ENCODE measurements around the gene DPP8. TPM values are rescaled to one million over a fixed set of nuclear protein-coding genes. Genes with fewer than 3 reads are reported as not detected.
A peak's percentile ranks its signal among the peaks of the same experiment; 100 is the strongest.

The DPP8 gene
- total RNA-seq, 1 experiment from 2014 or later, result 29.6 TPM

- intact Hi-C loops (cut with micrococcal nuclease; ENCODE audit: unreplicated experiment), result loop anchor here (5.0 kb wide), 1 partner anchor 84 kb away; no protein-coding TSS in a partner anchor
- no peak overlapping the region for H3K27ac ChIP-seq (ENCODE audit: low read depth, low read length, poor library complexity, severe bottlenecking)
- POLR2A ChIA-PET (ENCODE audit: low non-redundant PET), result no interaction called here
Measured at GRCh38 chr15:65401611-65402240, 115.8 kb downstream of the DPP8 start.

GRCh38 chr15:65400760-65401610 lies 116.5 kb downstream of the DPP8 start:
- TF ChIP-seq CTCF (conservative IDR thresholded peaks at IDR 0.05; ENCODE audit: low read depth, low read length), result peak; percentile 80
- no peak for TF ChIP-seq EZH2 (IDR thresholded peaks at IDR 0.05; ENCODE audit: borderline replicate concordance, low read depth, low read length, poor library complexity, severe bottlenecking)
- peak; percentile 94 for DNase-seq (ENCODE audit: low spot score)
- CTCF ChIA-PET, result interaction anchor here (0.6 to 0.7 kb wide), 7 partner anchors 9 to 246 kb away, joined by 3 to 13 read pairs (median 5); no protein-coding TSS in a partner anchor
- Histone ChIP-seq H3K27ac (ENCODE audit: low read depth, low read length, poor library complexity, severe bottlenecking) (no peak overlapping the region), H3K4me1 (ENCODE audit: insufficient read depth, low read length, poor library complexity, severe bottlenecking) (peaks cover 6% of the 10 kb centered on the region), H3K4me3 (ENCODE audit: low read depth, low read length, poor library complexity, severe bottlenecking) (no peak overlapping the region), H3K9me3 (ENCODE audit: low read depth, low read length, poor library complexity, severe bottlenecking) (no peaks in the 10 kb centered on the region), H3K36me3 (ENCODE audit: insufficient read depth, low read length, poor library complexity, severe bottlenecking) (no peaks in the 10 kb centered on the region), H3K27me3 (replicated peaks; ENCODE audit: insufficient read depth, low read depth, low read length, poor library complexity) (no peaks in the 10 kb centered on the region)
- no TSS peak for BruUV-seq (replicated peaks)
- intact Hi-C loops (cut with micrococcal nuclease; ENCODE audit: unreplicated experiment), result loop anchor here (5.0 kb wide), 1 partner anchor 84 kb away; no protein-coding TSS in a partner anchor
- POLR2A ChIA-PET (ENCODE audit: low non-redundant PET), result no interaction called here

More at GRCh38 chr15:65401611-65402240, 115.8 kb downstream of the DPP8 start:
- Histone ChIP-seq H3K36me3 (ENCODE audit: insufficient read depth, low read length, poor library complexity, severe bottlenecking) (no peaks in the 10 kb centered on the region), H3K9me3 (ENCODE audit: low read depth, low read length, poor library complexity, severe bottlenecking) (no peaks in the 10 kb centered on the region), H3K27me3 (replicated peaks; ENCODE audit: insufficient read depth, low read depth, low read length, poor library complexity) (no peaks in the 10 kb centered on the region), H3K4me3 (ENCODE audit: low read depth, low read length, poor library complexity, severe bottlenecking) (no peak overlapping the region), H3K4me1 (ENCODE audit: insufficient read depth, low read length, poor library complexity, severe bottlenecking) (peaks cover 6% of the 10 kb centered on the region)
- TF ChIP-seq EZH2 (IDR thresholded peaks at IDR 0.05; ENCODE audit: borderline replicate concordance, low read depth, low read length, poor library complexity, severe bottlenecking), result no peak
- TF ChIP-seq CTCF (conservative IDR thresholded peaks at IDR 0.05; ENCODE audit: low read depth, low read length), result no peak
- DNase-seq (ENCODE audit: low spot score), result no peak
- no TSS peak for BruUV-seq (replicated peaks)
- CTCF ChIA-PET, result interaction anchor here (0.6 to 0.7 kb wide), 7 partner anchors 9 to 245 kb away, joined by 3 to 13 read pairs (median 5); no protein-coding TSS in a partner anchor

- no peaks in the 10 kb centered on the region for H3K36me3 ChIP-seq (ENCODE audit: insufficient read depth, low read length, poor library complexity, severe bottlenecking)
- H3K4me1 ChIP-seq (ENCODE audit: insufficient read depth, low read length, poor library complexity, severe bottlenecking), result peaks cover 6% of the 10 kb centered on the region
- H3K27ac ChIP-seq (ENCODE audit: low read depth, low read length, poor library complexity, severe bottlenecking), result no peak overlapping the region
- no peaks in the 10 kb centered on the region for H3K9me3 ChIP-seq (ENCODE audit: low read depth, low read length, poor library complexity, severe bottlenecking)
- H3K27me3 ChIP-seq (replicated peaks; ENCODE audit: insufficient read depth, low read depth, low read length, poor library complexity), result no peaks in the 10 kb centered on the region
- TF ChIP-seq CTCF (conservative IDR thresholded peaks at IDR 0.05; ENCODE audit: low read depth, low read length) (no peak), EZH2 (IDR thresholded peaks at IDR 0.05; ENCODE audit: borderline replicate concordance, low read depth, low read length, poor library complexity, severe bottlenecking) (no peak)
- no TSS peak for BruUV-seq (replicated peaks)
- ChIA-PET POLR2A (ENCODE audit: low non-redundant PET) (no interaction called here), CTCF (no interaction called here)
- intact Hi-C loops (cut with micrococcal nuclease; ENCODE audit: unreplicated experiment), result loop anchor here (5.0 kb wide), 1 partner anchor 83 kb away; no protein-coding TSS in a partner anchor
- H3K4me3 ChIP-seq (ENCODE audit: low read depth, low read length, poor library complexity, severe bottlenecking), result no peak overlapping the region
- DNase-seq (ENCODE audit: low spot score), result no peak
Measured at GRCh38 chr15:65399997-65400396, 117.5 kb downstream of the DPP8 start.
